DMS53 (cell line): Measurements from ENCODE around the gene RRP12.

Experiments
- DNase-seq: peaks from one replicate; lab custom pipeline; 2025; lab: John Stamatoyannopoulos, UW

Gene RRP12

DNA sequence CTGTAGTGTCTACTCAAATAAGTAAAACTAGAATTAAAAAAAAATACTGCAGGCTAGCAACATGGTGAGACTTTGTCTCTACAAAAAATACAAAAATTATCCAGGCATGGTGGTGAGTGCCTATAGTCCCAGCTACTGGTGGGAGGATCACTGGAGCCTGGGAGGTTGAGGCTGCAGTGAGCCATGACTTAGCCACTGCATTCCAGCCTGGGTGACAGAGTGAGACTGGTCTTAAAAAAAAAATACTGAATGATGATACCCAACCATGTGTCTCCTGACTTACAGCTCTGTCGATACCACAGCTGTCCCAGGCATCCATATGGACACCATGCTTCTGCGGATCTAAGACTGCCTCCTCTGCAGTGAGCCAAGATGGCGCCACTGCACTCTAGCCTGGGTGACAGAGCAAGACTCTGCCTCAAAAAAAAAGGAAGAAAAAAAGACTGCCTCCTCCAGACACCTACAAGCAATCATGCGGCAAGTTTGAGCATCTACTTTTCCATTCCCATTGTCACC, 90.0 kb downstream of the RRP12 start:
- DNase-seq = no peak

DNA sequence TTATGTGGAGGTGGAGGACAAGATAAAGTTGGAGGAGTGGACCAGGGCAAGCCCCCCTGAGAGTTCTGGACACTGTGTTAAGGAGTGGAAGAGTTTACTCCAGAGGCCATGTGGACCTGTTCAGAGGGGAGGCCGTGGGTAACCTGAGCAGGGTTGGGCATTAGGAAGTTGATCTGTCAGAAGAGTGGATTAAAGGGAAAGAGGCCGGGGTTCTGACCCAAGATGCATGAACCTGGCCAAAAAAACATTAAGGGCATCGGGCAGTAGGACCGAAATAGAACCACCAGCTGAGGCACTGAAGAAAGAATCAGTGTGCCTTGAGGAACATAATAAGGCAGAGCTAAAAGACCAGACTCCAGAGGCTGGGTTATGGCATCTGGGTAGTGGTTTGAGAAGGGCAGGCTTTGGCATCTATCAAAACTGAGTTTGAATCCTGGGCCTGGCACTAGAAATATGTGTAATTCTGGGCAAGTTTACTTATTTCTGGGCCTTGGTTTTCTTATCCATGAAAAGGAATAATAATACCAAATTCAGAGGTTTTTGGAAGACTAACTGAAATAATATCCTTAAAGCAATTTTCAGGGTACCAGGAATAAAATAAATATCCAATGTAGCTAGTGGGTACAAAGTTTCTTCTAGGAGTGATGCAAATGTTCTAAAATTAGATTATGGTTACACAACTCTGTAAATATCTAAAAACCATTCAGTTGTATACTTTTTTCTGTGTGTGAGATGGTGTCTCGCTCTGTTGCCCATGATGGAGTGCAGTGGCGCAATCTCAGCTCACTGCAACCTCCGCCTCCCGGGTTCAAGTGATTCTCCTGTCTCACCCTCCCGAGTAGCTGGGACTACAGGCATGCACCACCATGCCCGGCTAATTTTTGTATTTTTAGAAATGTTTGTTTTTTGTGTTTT, 93.0 kb downstream of the RRP12 start:
- no peak for DNase-seq

DNA sequence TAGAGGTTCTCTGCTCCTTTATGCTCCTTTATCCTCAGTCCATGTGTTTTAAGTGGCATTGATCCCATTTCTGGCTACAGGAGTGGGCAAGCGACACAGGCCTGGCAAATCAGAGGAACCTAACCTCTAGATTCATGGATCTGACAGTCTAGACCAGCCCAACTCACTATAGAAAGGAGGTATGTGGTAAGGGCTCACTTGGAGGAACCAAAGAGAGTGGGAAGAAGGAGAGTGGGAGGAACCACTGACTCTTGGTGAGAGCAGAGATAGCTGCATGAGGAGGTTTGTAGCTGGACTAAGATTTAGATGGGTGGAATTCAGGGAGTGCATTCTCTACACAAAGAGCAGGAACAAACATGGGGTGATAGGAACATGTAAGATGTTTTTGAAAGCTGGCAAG, 93.7 kb downstream of the RRP12 start:
- DNase-seq = no peak
